Naive thymus-derived CD8-positive, alpha-beta T cell (primary cell): ENCODE data around the gene ZBED6. TPM values are rescaled to one million over a fixed set of nuclear protein-coding genes. Genes with fewer than 3 reads are reported as not detected.

Experiments
- ATAC-seq, 2 donors: fragments of 150-1000 bp; cut with Tn5 transposase in 1 of 2; sonication (Bioruptor Pico), chemical (Tn5 transposase) in 1 of 2; 1 replicate in 1 of 2; 2 replicates in 1 of 2; pipeline ENCODE4 v1.10.0; 2021; ENCODE audit warnings: mild to moderate bottlenecking in 2 of 2, moderate library complexity in 2 of 2
- POLR2A ChIA-PET: fragments of 350-600 bp; sonication (Branson Sonifier 250); formaldehyde crosslinking; loops from one replicate; lab custom pipeline; 2021; ENCODE audit warnings: antibody characterized with exemption; lab: Charles Lee
- DNase-seq, 10 donors: peaks; one replicate each; pipeline versions ENCODE4 v3.0.0 to v3.0.0-alpha.2; 2020 to 2022
- H3K27ac Mint-ChIP-seq, 10 donors: one replicate each; pipeline ENCODE4 v1.8.0; 2020 to 2022; ENCODE audit warnings: mild to moderate bottlenecking in 10 of 10, mixed read lengths in 10 of 10, moderate library complexity in 4 of 10, inconsistent platforms in 1 of 10
- H3K27me3 Mint-ChIP-seq, 5 donors: one replicate each; pipeline ENCODE4 v1.8.0; 2021 to 2022; ENCODE audit warnings: mixed read lengths in 5 of 5
- H3K36me3 Mint-ChIP-seq, 3 donors: one replicate each; pipeline ENCODE4 v1.8.0; 2020 to 2022; ENCODE audit warnings: mixed read lengths in 3 of 3, mild to moderate bottlenecking in 2 of 3, inconsistent platforms in 1 of 3
- H3K4me1 Mint-ChIP-seq, 4 donors: one replicate each; pipeline ENCODE4 v1.8.0; 2021 to 2022; ENCODE audit warnings: mixed read lengths in 4 of 4
- H3K4me3 Mint-ChIP-seq, 10 donors: one replicate each; pipeline ENCODE4 v1.8.0; 2020 to 2022; ENCODE audit warnings: mild to moderate bottlenecking in 10 of 10, mixed read lengths in 10 of 10, moderate library complexity in 6 of 10, inconsistent platforms in 1 of 10
- H3K9me3 Mint-ChIP-seq, 9 donors: one replicate each; pipeline ENCODE4 v1.8.0; 2020 to 2022; ENCODE audit warnings: mixed read lengths in 9 of 9, mild to moderate bottlenecking in 3 of 9, inconsistent platforms in 1 of 9, moderate library complexity in 1 of 9
- polyA plus RNA-seq, 3 donors: library from polyadenylated mRNA; unstranded; fragments of 300-500 nt; fragmentation: Illumina TruSeq; gene quantifications; one replicate each; pipeline ENCODE4 v1.2.3, GENCODE V29; 2021
- total RNA-seq, 8 experiments: library from RNA in 2 of 8; stranded (reverse) in 2 of 8; gene quantifications; one replicate each; pipeline ENCODE4 v1.2.3 and lab custom pipeline; 2021 to 2026

The ZBED6 gene
- total and polyA plus RNA-seq, 5 experiments from 2014 or later = 1.1 to 32.0 (median 1.2) TPM

DNA sequence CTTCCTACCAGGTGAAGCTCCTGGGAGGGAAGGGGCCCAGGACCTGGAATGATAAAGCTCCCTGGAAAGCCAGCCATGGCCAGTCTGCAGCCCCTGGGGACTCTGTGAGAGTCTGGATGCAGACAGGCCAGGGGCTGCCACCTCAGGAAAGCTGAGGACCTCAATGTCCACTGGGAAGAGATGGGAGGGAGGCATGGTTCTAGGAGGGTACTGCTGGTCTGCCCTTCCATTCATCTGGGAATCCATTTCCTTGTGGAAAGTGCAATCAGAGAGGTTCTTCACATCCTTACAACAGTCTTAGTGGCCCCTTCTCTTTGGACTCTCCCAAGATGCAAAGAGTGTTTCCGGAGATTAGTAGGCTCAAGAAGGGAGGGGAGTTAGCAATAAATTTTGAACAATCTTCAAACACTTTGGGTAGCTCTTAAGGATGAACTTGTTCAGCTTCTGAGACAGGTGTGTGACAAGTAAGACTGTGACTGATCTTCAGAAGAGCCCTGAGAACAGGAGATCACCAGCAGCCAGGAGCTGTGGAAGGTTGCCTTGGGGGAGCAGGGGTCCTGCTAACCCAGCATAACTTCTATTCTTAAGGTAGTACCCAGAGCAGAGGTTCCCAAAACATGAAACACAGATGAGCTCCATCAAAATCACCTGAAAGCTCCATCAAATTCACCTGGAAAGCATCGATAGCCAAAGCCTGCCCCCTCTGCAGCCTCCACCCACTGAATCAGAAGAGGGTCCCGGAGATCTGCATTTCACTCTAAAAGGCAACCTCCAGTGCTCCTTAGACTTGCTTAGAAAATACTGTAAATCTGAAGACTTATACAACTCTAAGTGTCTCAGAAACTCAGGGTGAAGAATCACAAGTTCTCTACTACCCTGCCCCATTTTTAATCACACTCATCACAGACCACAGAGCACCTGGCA, 31.1 kb upstream of the ZBED6 start:
- Mint-ChIP-seq H3K27me3 (no peaks in the 10 kb centered on the region), H3K9me3 (no peaks in the 10 kb centered on the region), H3K36me3 (peaks cover 0 to 10% (median 4%) of the 10 kb centered on the region in 3 donors), H3K27ac (peak overlapping the region; percentile 94 to 99 (median 98)), H3K4me3 (peak overlapping the region; percentile 91 to 99 (median 96)), H3K4me1 (peaks cover 20 to 66% (median 57%) of the 10 kb centered on the region in 4 donors)
- peak; percentile 9 to 12 for ATAC-seq
- POLR2A ChIA-PET = interaction anchor here (0.6 to 3.2 kb wide), 23 partner anchors 9 to 752 kb away, joined by 3 to 19 read pairs (median 4); partner anchors contain the start of genes ATP2B4 and MDM4
- DNase-seq = no peak

DNA sequence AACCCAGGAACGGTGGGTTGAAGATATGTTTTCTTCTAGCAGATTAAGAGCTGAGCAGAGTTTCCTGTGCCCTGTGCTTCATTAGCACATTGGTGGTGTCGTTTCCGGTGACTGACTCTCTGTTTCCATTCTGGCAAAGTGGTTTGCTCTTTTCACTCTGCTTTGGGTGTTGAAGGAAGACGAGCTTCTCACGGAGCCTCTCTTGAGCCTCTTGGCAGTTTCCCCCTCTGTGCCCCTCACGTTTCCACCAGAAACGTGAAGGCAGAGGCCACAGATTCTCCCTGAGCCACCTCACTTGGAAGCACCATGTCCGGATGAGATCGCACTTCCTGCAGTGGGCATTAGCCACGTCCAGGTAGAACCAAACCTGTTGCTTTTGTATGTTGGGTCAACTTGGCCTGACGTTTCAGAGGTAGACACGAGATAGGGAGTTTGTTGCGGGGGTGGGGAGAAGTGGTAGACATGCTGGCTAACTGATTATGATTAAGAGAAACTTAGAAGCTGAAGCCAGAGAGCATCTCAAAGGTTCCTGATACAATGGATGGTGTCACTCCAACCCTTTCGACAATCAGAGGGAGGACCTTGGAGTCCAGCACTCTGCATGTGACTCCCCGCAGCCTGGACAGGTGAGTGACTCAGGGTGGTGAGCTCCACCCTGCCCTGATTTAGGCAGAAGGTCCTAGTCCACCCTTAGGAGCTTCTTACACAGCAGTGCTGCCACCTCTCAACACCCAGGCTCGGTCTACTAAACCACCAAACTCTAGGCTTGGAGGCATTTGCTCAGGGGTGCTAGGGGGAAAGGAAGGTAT, 30.2 kb upstream of the ZBED6 start, which contains the start of gene LAX1:
Gene LAX1 (plus strand): TSS at position 155 of the 809 bp plus-strand sequence. CDS start 383 bp downstream, at position 538.
- peaks cover 0 to 12% (median 4%) of the 10 kb centered on the region in 3 donors for H3K36me3 Mint-ChIP-seq
- DNase-seq = peak; percentile 28 to 86 (median 68)
- peaks cover 20 to 69% (median 65%) of the 10 kb centered on the region in 4 donors for H3K4me1 Mint-ChIP-seq
- no peaks in the 10 kb centered on the region for H3K9me3 Mint-ChIP-seq
- peak within 1 kb of the TSS; percentile 91 to 99 (median 96) for H3K4me3 Mint-ChIP-seq
- peak; percentile 90 to 92 for ATAC-seq
- H3K27me3 Mint-ChIP-seq = no peaks in the 10 kb centered on the region
- POLR2A ChIA-PET = interaction anchor here (0.5 to 3.2 kb wide), 26 partner anchors 10 to 751 kb away, joined by 3 to 19 read pairs (median 4); partner anchors contain the start of genes ATP2B4 and MDM4
- peak within 1 kb of the TSS; percentile 94 to 99 (median 98) for H3K27ac Mint-ChIP-seq

DNA sequence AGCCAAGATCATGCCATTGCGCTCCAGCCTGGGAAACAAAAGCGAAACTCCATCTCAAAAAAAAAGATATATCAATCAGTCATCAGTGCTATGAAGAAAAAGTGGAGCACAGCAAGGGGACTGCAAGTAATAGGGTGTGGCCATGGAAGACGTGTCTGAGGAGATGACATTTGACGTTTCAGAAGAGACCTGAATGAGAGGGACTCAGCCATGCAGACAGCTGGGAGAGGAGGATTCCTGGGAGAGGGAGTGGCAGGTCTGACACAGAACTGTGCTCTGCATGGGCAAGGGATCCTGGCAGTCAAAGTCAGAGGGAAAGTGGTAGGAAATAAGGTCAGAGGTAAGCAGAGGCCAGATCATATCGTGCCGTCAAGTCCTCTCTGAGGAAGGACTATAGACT, 27.2 kb upstream of the ZBED6 start:
- peak overlapping the region; percentile 86 to 94 (median 88) for H3K27ac Mint-ChIP-seq
- H3K4me3 Mint-ChIP-seq = peak overlapping the region; percentile 9 to 74 (median 43)
- H3K4me1 Mint-ChIP-seq = peaks cover 23 to 68% (median 66%) of the 10 kb centered on the region in 4 donors
- ATAC-seq (no peak), DNase-seq (no peak)
- POLR2A ChIA-PET = no interaction called here
- H3K27me3 Mint-ChIP-seq = no peaks in the 10 kb centered on the region
- H3K9me3 Mint-ChIP-seq = no peaks in the 10 kb centered on the region
- H3K36me3 Mint-ChIP-seq = peaks cover 0 to 42% (median 9%) of the 10 kb centered on the region in 3 donors

DNA sequence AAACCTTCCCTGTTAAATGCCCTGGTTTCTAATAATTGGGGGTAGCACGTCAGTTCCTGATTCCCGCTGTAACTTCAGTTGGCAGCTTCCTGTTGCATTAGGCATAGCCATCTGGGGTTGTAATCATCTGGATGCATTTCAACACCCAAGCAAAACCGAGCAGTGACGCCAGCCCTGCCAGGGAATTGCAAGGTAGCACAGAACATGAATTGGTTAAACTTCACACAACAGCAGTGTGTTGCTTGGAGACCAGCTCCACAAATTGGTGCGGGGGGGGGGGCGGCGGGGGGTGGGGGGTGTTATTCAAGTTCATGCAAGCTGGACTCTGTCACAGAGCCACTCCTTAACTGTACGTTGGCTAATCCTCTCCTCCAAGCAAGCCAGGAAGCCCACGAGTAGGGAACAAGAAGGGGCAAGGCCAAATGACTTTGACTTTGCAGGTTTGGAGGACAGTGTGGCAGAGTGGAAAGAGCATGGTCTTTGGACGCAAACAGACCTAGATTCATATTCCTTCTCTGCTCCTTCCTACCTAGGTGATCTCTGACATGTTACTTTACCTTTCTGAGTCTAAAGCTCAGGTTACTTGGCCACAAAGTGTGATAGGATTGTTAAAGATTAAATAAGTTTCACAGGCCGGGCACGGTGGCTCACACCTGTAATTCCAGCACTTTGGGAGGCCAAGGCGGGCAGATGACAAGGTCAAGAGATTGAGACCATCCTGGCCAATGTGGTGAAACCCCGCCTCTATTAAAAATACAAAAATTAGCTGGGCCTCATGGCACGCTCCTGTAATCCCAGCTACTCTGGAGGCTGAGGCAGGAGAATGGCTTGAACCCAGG, 25.7 kb upstream of the ZBED6 start:
- Mint-ChIP-seq H3K4me1 (peaks cover 18 to 54% (median 52%) of the 10 kb centered on the region in 4 donors), H3K4me3 (peak overlapping the region in 8 of 10 donors; percentile 32 to 79 (median 50)), H3K27ac (peak overlapping the region; percentile 78 to 94 (median 89)), H3K27me3 (no peaks in the 10 kb centered on the region), H3K36me3 (peaks cover 0 to 55% (median 17%) of the 10 kb centered on the region in 3 donors), H3K9me3 (no peaks in the 10 kb centered on the region)
- ATAC-seq (no peak), DNase-seq (no peak)
- POLR2A ChIA-PET = no interaction called here

DNA sequence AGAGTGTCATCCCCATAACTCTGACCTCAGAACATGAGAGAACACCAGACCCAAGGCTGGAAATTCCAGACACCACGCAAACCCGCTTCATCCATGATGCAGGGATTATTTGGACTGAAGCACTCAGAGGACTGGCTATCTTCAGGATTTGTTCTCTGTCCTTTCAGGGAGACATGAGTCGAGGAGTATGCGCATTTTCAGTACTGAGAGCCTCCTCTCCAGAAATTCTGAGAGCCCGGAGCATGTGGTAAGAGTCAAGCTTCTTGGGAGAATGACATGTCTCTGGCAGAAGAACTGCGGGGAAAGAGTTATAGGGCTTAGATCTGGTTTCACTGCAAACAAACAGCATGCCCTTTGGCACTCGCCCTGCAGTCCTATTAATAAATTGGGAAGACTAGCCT, 23.5 kb upstream of the ZBED6 start:
- H3K27me3 Mint-ChIP-seq = no peaks in the 10 kb centered on the region
- DNase-seq (no peak), ATAC-seq (no peak)
- peaks cover 18 to 46% (median 43%) of the 10 kb centered on the region in 4 donors for H3K4me1 Mint-ChIP-seq
- peak overlapping the region in 6 of 10 donors; percentile 4 to 94 (median 54) for H3K27ac Mint-ChIP-seq
- POLR2A ChIA-PET = no interaction called here
- H3K4me3 Mint-ChIP-seq = no peak overlapping the region
- H3K9me3 Mint-ChIP-seq = no peaks in the 10 kb centered on the region
- H3K36me3 Mint-ChIP-seq = peaks cover 0 to 70% (median 18%) of the 10 kb centered on the region in 3 donors

DNA sequence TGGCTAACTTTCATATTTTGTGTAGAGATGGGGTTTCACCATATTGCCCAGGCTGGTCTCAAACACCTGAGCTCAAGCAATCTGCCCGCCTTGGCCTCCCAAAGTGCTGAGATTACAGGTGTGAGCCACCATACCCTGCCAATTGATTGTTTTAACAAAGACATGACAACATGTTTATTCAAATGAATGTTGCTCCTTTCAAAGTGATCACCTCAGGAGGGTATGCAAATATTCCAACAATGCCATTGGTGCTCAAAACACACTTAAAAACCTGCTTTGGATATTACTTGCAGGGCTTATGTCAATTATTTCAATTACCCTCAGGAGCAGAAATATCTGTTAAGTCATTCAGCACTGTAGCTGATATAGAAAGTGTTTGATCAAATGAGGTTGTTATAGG, 22.6 kb upstream of the ZBED6 start:
- Mint-ChIP-seq H3K4me1 (peaks cover 19 to 44% (median 38%) of the 10 kb centered on the region in 4 donors), H3K36me3 (peaks cover 0 to 71% (median 18%) of the 10 kb centered on the region in 3 donors), H3K27me3 (no peaks in the 10 kb centered on the region), H3K9me3 (no peaks in the 10 kb centered on the region), H3K4me3 (no peak overlapping the region), H3K27ac (peak overlapping the region in 4 of 10 donors; percentile 19 to 62 (median 36))
- POLR2A ChIA-PET = no interaction called here
- ATAC-seq (no peak), DNase-seq (no peak)

DNA sequence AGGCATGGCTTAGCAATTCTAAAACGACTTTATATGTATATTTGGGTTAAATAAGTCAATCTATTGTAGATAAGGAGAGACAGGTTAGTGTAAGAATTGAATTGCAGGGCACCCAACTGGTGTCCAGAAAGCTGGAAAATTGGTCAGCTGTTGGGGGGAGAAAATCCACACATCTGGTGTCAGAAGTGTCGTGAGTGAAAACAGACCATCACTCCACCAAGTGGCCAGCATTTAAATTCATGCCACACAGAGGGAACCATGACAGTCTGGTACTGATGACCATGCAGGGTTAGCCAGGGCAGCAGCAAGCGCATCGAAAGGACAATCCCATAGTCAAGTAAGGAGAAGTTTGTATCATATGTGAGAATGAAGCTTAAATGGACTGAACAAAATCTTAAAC, 18.8 kb upstream of the ZBED6 start:
- POLR2A ChIA-PET = interaction anchor here (4.6 kb wide), 1 partner anchor 12 kb away, joined by 19 read pairs; the partner anchor contains the start of gene LAX1
- no peaks in the 10 kb centered on the region for H3K27me3 Mint-ChIP-seq
- peaks cover 0 to 48% (median 13%) of the 10 kb centered on the region in 3 donors for H3K36me3 Mint-ChIP-seq
- no peak for DNase-seq
- H3K4me1 Mint-ChIP-seq = peaks cover 5 to 16% (median 7%) of the 10 kb centered on the region in 4 donors
- no peaks in the 10 kb centered on the region for H3K9me3 Mint-ChIP-seq
- peak overlapping the region in 8 of 10 donors; percentile 13 to 78 (median 70) for H3K27ac Mint-ChIP-seq
- peak in 1 of 2 donors; percentile 39 for ATAC-seq
- H3K4me3 Mint-ChIP-seq = no peak overlapping the region

DNA sequence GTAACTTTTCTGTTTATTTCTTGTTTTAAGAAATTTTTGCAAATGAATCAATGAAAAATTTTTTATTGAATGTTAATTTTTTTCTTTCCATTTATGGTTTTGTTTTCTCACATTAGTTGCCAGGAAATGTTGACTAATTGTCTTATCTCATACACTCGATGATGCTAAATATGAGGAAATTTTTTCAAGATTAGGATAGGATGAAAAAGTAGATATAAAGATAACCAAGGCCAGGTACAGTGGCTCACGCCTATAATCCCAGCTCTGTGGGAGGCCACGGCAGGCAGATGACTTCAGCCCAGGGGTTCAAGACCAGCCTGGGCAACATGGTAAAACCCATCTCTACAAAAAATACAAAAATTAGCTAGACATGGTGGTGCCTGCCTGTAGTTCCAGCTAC, 17.8 kb upstream of the ZBED6 start:
- DNase-seq (no peak), ATAC-seq (no peak)
- Mint-ChIP-seq H3K4me3 (no peak overlapping the region), H3K4me1 (peaks cover 5 to 16% (median 6%) of the 10 kb centered on the region in 4 donors), H3K9me3 (no peaks in the 10 kb centered on the region), H3K27ac (peak overlapping the region in 4 of 10 donors; percentile 56 to 69 (median 60)), H3K36me3 (peaks cover 0 to 39% (median 10%) of the 10 kb centered on the region in 3 donors), H3K27me3 (no peaks in the 10 kb centered on the region)
- POLR2A ChIA-PET = interaction anchor here (4.6 kb wide), 1 partner anchor 13 kb away, joined by 19 read pairs; the partner anchor contains the start of gene LAX1

DNA sequence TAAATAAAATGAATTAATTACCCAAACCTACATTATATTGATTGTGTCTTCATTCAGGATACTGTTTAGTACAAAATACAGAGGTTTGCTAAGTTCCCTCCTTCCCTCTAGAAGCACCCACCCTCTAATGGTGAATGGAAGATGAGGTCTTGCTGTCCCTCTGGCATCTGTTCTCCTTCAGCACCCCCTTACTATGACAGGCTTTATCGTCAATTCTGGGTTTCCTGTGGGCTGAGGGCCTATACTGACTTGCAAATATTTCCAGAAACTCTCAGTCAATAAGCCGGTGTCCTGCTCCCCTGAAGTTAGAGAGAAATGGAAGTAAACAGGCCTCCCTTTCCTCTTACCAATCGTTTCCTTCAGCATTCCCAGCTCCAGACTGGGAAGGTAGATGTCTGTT, 17.3 kb upstream of the ZBED6 start:
- peaks cover 0 to 33% (median 10%) of the 10 kb centered on the region in 3 donors for H3K36me3 Mint-ChIP-seq
- H3K27me3 Mint-ChIP-seq = no peaks in the 10 kb centered on the region
- DNase-seq = no peak
- peak overlapping the region in 5 of 10 donors; percentile 27 to 72 (median 55) for H3K27ac Mint-ChIP-seq
- H3K4me1 Mint-ChIP-seq = peaks cover 5 to 16% (median 6%) of the 10 kb centered on the region in 4 donors
- no peaks in the 10 kb centered on the region for H3K9me3 Mint-ChIP-seq
- POLR2A ChIA-PET = no interaction called here
- no peak for ATAC-seq
- H3K4me3 Mint-ChIP-seq = no peak overlapping the region

DNA sequence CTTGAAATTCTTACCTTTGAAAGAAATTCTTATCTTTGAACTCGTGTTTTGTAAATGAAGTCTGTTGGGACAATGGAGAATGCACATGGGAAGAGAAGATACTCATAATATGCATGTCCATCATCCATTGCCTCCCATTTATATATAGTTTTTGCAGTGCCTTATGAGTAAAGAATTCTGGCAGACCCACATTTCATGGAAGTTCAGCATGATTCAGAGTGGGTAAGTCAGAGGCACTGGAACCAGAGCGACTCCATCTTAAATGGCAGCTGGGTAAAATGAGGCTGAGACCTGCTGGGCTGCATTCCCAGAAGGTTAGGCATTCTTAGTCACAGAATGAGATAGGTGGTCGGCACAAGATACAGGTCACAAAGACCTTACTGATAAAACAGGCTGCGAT, 16.6 kb upstream of the ZBED6 start:
- H3K4me1 Mint-ChIP-seq = peaks cover 4 to 16% (median 6%) of the 10 kb centered on the region in 4 donors
- peak overlapping the region in 3 of 10 donors; percentile 22 to 55 (median 49) for H3K27ac Mint-ChIP-seq
- H3K9me3 Mint-ChIP-seq = no peaks in the 10 kb centered on the region
- POLR2A ChIA-PET = no interaction called here
- DNase-seq (no peak), ATAC-seq (no peak)
- no peak overlapping the region for H3K4me3 Mint-ChIP-seq
- H3K27me3 Mint-ChIP-seq = no peaks in the 10 kb centered on the region
- H3K36me3 Mint-ChIP-seq = peaks cover 0 to 28% (median 9%) of the 10 kb centered on the region in 3 donors

DNA sequence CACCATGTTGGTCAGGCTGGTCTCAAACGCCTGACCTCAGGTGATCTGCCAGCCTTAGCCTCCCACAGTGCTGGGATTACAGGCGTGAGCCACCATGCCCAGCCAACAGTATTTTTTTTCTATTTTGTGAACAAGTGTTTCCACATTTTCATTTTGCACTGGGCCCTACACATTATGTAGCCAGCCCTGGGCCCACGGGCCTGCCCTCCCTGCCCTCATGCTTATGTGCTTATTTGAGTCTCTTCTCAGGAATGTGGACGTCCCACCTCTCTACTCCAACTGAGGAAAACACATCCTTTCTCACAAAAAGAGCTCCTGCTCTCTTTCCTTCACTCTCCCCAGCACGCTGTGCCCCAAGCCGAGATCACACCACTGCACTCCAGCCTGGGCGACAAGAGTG, 13.5 kb upstream of the ZBED6 start:
- DNase-seq = no peak
- no peak for ATAC-seq
- H3K4me3 Mint-ChIP-seq = no peak overlapping the region
- no peaks in the 10 kb centered on the region for H3K9me3 Mint-ChIP-seq
- peaks cover 0 to 5% (median under 1%) of the 10 kb centered on the region in 4 donors for H3K4me1 Mint-ChIP-seq
- POLR2A ChIA-PET = interaction anchor here (1.8 kb wide), 1 partner anchor 17 kb away, joined by 6 read pairs; the partner anchor contains the start of gene LAX1
- H3K36me3 Mint-ChIP-seq = peaks cover 0 to 3% (median 0%) of the 10 kb centered on the region in 3 donors
- H3K27ac Mint-ChIP-seq = no peak overlapping the region
- H3K27me3 Mint-ChIP-seq = no peaks in the 10 kb centered on the region
